Upper lobe of left lung (tissue), 6 donors: Measurements from ENCODE around the gene GASK1B. TPM values are rescaled to one million over a fixed set of nuclear protein-coding genes. Genes with fewer than 3 reads are reported as not detected.
A peak's percentile ranks its signal among the peaks of the same experiment; 100 is the strongest.

Experiments used
- ATAC-seq, 2 donors: fragments of 200-7000 bp; cut with Tn5 transposase; one replicate each; pipeline ENCODE4 v1.9.1; 2022; ENCODE audit warnings: mild to moderate bottlenecking in 2 of 2, moderate library complexity in 2 of 2; ENCODE audit not compliant: low FRiP score in 2 of 2
- DNase-seq, 2 donors: peaks; one replicate each; pipeline ENCODE4 v3.0.0-alpha.2; 2019 to 2020
- H3K27ac ChIP-seq, 4 donors: fragments of 200-600 bp; sonication (generic); one replicate each; pipeline ENCODE4 v1.5.1; 2016 to 2019
- H3K27me3 ChIP-seq, 4 donors: fragments of 200-600 bp; sonication (generic); one replicate each; pipeline ENCODE4 v1.5.1; 2017 to 2019
- H3K36me3 ChIP-seq, 4 donors: fragments of 200-600 bp; sonication (generic); one replicate each; pipeline ENCODE4 v1.5.1; 2016 to 2019
- H3K4me1 ChIP-seq, 4 donors: fragments of 200-600 bp; sonication (generic); one replicate each; pipeline ENCODE4 v1.5.1; 2018 to 2019
- H3K4me3 ChIP-seq, 4 donors: fragments of 200-600 bp; sonication (generic); one replicate each; pipeline ENCODE4 v1.5.1; 2017 to 2019; ENCODE audit warnings: mild to moderate bottlenecking in 2 of 4, moderate library complexity in 1 of 4
- H3K9me3 ChIP-seq, 4 donors: fragments of 200-600 bp; sonication (generic); one replicate each; pipeline ENCODE4 v1.5.1; 2018 to 2019
- EP300 ChIP-seq, 4 donors: sonication (generic); formaldehyde crosslinking; IDR thresholded peaks; one replicate each; pipeline ENCODE4 v1.5.1; 2017; ENCODE audit warnings: antibody characterized with exemption in 4 of 4, control low read depth in 2 of 4
- POLR2A ChIP-seq, 4 donors: fragments of 450-650 bp; IDR thresholded peaks; one replicate each; pipeline ENCODE4 v1.5.1; 2016 to 2017; ENCODE audit warnings: antibody characterized with exemption in 4 of 4, mild to moderate bottlenecking in 2 of 4
- POLR2AphosphoS5 ChIP-seq, 2 donors: sonication (generic); formaldehyde crosslinking; IDR thresholded peaks; one replicate each; pipeline ENCODE4 v1.5.1; 2017; ENCODE audit warnings: antibody characterized with exemption in 2 of 2
- WGBS, 2 donors: methylation state at CpG; one replicate each; pipeline ENCODE4 v1.1.5; 2017 to 2018; 5-methylcytosine and 5-hydroxymethylcytosine counted together
- total RNA-seq, 6 donors: library from RNA; depleted of rRNA in 4 of 6; stranded (reverse); fragments of >200 nt in 4 of 6; gene quantifications; one replicate each; pipeline versions ENCODE4 v1.1.0 to v1.2.1, GENCODE V29; 2016 to 2021
- TF ChIP-seq, protein P1 (sequence below), 6 experiments: fragments of 450-650 bp in 4 of 6; fragments of 200-600 bp in 2 of 6; sonication (generic) in 2 of 6; IDR thresholded peaks; one replicate each; pipeline ENCODE4 v1.5.1; 2016 to 2019; ENCODE audit warnings: antibody characterized with exemption in 6 of 6
- donor health status: DM: no; HTN: no; CAD: no; lungs with moderate emphysema.
- donor health status: DM: no; HTN: yes; CAD: no; lungs with severe emphysema.

The GASK1B gene
- total RNA-seq, 6 donors from 2014 or later = 12.6 to 35.8 (median 27.1) TPM

DNA sequence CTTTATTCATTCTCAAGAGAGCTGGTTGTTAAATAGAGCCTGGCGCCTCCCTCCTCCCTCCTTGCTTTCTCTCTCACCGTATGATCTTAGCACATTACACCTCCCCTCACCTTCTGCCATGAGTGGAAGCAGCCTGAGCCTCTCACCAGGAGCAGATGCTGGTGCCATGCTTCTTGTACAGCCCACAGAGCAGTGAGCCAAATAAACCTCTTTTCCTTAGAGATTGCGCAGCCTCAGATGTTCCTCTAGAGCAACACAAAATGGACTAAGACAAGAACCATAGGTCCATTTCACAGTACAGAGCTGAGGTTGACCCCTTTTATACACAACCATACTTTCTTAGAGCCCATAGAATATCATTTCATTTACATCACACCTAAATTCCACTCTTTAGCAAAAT, 27.4 kb upstream of the GASK1B start:
- WGBS, 2 donors = 93% methylated on average over 3 of the region's 3 CpGs
- Histone ChIP-seq H3K4me1 (no peaks in the 10 kb centered on the region), H3K36me3 (no peaks in the 10 kb centered on the region), H3K27me3 (no peaks in the 10 kb centered on the region), H3K27ac (no peak overlapping the region), H3K9me3 (no peaks in the 10 kb centered on the region), H3K4me3 (no peak overlapping the region)
- DNase-seq = no peak
- TF ChIP-seq POLR2A (IDR thresholded peaks at IDR 0.05) = no peak
- no peak for TF ChIP-seq POLR2AphosphoS5 (IDR thresholded peaks at IDR 0.05)
- ATAC-seq = no peak

DNA sequence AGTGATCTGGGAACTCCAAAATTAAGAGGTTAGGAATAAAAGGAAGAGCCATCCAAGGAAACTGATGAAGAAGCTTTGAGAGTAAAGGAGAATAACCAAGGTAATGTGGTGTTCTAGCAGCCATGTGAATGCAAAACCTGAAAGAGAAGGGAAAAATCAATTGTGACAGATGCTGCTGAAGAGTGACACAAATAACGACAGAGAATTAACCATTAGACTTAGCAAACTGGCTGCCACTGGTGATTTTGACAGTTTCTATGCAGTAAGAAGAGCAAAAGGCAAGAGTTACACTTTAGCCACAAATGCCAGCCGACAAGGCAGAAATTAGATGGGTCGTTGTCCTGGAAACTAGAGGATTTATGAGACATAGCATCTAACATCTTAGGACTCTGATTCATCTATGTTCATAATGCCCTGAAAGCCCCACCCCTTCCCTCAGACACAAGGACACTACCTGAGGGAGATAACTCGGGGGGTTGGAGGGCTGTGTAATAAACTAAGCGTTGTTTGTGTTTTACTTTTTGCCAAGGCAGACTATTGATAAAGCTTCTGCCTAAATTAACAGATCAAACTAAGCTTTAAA, 24.5 kb upstream of the GASK1B start:
- Histone ChIP-seq H3K27ac (no peak overlapping the region), H3K9me3 (no peaks in the 10 kb centered on the region), H3K4me1 (peaks cover 0 to 7% (median 0%) of the 10 kb centered on the region in 4 donors), H3K36me3 (no peaks in the 10 kb centered on the region), H3K27me3 (no peaks in the 10 kb centered on the region), H3K4me3 (no peak overlapping the region)
- TF ChIP-seq, protein P1, sequence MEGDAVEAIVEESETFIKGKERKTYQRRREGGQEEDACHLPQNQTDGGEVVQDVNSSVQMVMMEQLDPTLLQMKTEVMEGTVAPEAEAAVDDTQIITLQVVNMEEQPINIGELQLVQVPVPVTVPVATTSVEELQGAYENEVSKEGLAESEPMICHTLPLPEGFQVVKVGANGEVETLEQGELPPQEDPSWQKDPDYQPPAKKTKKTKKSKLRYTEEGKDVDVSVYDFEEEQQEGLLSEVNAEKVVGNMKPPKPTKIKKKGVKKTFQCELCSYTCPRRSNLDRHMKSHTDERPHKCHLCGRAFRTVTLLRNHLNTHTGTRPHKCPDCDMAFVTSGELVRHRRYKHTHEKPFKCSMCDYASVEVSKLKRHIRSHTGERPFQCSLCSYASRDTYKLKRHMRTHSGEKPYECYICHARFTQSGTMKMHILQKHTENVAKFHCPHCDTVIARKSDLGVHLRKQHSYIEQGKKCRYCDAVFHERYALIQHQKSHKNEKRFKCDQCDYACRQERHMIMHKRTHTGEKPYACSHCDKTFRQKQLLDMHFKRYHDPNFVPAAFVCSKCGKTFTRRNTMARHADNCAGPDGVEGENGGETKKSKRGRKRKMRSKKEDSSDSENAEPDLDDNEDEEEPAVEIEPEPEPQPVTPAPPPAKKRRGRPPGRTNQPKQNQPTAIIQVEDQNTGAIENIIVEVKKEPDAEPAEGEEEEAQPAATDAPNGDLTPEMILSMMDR (IDR thresholded peaks at IDR 0.05) = no peak
- TF ChIP-seq POLR2AphosphoS5 (IDR thresholded peaks at IDR 0.05) (no peak), EP300 (IDR thresholded peaks at IDR 0.05) (no peak), POLR2A (IDR thresholded peaks at IDR 0.05) (no peak)
- ATAC-seq (no peak), DNase-seq (no peak)
- 78 to 92% methylated on average over 5 of the region's 5 CpGs for WGBS, 2 donors

DNA sequence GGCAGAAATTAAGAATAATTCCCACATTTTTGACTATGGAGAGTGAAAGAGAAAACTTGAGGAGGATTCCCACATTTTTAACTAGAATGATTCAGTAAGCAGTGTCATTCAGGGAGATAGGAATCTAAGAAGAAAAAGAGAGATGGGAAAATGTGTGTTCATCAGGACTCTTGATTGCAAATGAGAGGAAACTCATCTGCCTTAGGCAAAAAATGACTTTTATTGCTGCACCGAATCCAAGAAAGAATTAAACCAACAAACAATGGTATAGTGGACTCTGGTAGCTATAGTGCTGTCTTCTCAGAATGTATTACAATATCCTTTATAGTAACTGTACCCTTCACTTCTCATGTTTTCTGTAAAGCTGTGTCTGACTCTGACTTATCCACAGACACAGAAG, 22.5 kb upstream of the GASK1B start:
- Histone ChIP-seq H3K9me3 (no peaks in the 10 kb centered on the region), H3K4me3 (no peak overlapping the region), H3K27ac (no peak overlapping the region), H3K27me3 (no peaks in the 10 kb centered on the region), H3K36me3 (no peaks in the 10 kb centered on the region), H3K4me1 (peaks cover 0 to 7% (median 0%) of the 10 kb centered on the region in 4 donors)
- DNase-seq (no peak), ATAC-seq (no peak)
- WGBS, 2 donors = 89 to 96% methylated on average over 1 of the region's 1 CpG
- TF ChIP-seq POLR2AphosphoS5 (IDR thresholded peaks at IDR 0.05) (no peak), EP300 (IDR thresholded peaks at IDR 0.05) (no peak), POLR2A (IDR thresholded peaks at IDR 0.05) (no peak)
- TF ChIP-seq, protein P1 (IDR thresholded peaks at IDR 0.05) = no peak

DNA sequence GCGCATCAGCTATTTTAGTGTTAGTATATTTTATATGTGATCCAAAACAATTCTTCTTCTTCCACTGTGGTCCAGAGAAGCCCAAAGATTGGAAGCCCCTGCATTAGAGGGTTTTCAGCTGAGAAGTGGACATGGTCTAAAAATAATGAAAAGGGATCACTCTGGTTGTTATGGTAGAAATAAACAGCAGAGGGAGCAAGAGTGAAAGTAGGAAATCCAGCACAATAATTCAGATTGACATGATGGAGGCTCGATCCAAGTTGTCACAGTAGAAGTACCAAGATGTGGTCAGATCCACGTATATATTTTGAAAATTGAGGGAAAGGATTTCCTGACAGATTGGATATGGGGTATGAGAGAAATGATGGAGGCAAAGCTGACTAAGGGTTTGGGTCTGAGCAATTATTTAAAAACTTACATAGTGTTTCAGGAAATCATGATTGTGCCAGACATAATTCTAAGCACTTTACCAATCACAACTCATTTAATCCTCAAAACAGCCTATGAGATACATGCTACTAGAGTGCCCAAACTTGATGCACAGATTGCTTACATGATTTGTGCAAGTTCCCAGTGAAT, 20.4 kb upstream of the GASK1B start:
- Histone ChIP-seq H3K9me3 (no peaks in the 10 kb centered on the region), H3K4me1 (peaks cover 0 to 7% (median 0%) of the 10 kb centered on the region in 4 donors), H3K36me3 (no peaks in the 10 kb centered on the region), H3K27me3 (no peaks in the 10 kb centered on the region), H3K4me3 (no peak overlapping the region), H3K27ac (no peak overlapping the region)
- WGBS, 2 donors = 32 to 34% methylated on average over 3 of the region's 3 CpGs
- DNase-seq = no peak
- TF ChIP-seq, protein P1 (IDR thresholded peaks at IDR 0.05) = peak; percentile 27 to 63 (median 48)
- no peak for TF ChIP-seq POLR2A (IDR thresholded peaks at IDR 0.05)
- ATAC-seq = peak in 1 of 2 donors; percentile 58

DNA sequence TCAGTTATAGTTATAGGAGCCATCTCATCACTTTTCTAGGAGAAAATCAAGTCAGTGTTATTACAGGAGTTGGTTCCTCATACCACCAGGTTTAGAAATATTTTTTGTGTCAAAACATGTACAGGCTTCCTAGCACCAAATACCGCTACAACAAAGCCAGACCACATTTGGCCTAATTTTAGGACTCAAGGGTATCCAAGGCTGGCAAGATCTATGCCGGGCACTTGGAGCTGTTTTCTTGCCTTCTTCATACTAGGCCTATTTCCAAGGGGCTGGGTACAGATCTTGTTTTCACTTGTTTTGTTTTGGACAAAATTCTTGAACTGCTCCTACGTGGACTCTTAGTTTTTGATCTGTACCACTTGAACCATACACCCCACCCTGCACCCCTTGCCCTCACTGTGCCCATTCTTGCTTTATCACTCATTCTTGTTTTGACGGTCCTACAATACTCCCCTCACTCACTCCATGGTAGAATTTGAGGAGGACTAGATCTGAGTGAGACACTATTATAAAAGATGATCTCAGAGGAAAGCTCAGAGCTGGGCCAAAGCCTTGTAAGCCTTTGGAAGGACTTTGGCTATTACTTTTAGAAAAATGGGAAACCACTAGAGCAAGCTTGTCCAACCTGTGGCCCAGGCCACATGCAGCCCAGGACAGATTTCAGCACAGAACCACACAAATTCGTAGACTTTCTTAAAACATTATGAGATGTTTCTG, 19.8 kb upstream of the GASK1B start:
- TF ChIP-seq EP300 (IDR thresholded peaks at IDR 0.05) = no peak
- TF ChIP-seq, protein P1 (IDR thresholded peaks at IDR 0.05) = no peak
- TF ChIP-seq POLR2A (IDR thresholded peaks at IDR 0.05) = no peak
- no peak for TF ChIP-seq POLR2AphosphoS5 (IDR thresholded peaks at IDR 0.05)
- WGBS, 2 donors = 68 to 85% methylated on average over 5 of the region's 5 CpGs
- H3K27ac ChIP-seq = no peak overlapping the region
- ATAC-seq (no peak), DNase-seq (no peak)
- no peaks in the 10 kb centered on the region for H3K36me3 ChIP-seq
- no peaks in the 10 kb centered on the region for H3K9me3 ChIP-seq
- no peaks in the 10 kb centered on the region for H3K27me3 ChIP-seq
- H3K4me3 ChIP-seq = no peak overlapping the region
- H3K4me1 ChIP-seq = peaks cover 0 to 7% (median 0%) of the 10 kb centered on the region in 4 donors
